GM12892 (cell line): Measurements from ENCODE around the gene SERPINB10.

Experiments used
- POLR2A ChIP-seq: IDR thresholded peaks from 2 replicates; pipeline ENCODE4 v1.6.1; 2011; ENCODE audit warnings: low read depth, low read length, control low read depth
- POLR2AphosphoS5 ChIP-seq: IDR thresholded peaks from 2 replicates; pipeline ENCODE4 v1.6.1; 2011; ENCODE audit warnings: low read depth, low read length, control low read depth
- TAF1 ChIP-seq: IDR thresholded peaks from 2 replicates; pipeline ENCODE4 v1.6.1; 2011; ENCODE audit warnings: low read depth, mild to moderate bottlenecking, control low read depth, low read length, borderline replicate concordance

DNA sequence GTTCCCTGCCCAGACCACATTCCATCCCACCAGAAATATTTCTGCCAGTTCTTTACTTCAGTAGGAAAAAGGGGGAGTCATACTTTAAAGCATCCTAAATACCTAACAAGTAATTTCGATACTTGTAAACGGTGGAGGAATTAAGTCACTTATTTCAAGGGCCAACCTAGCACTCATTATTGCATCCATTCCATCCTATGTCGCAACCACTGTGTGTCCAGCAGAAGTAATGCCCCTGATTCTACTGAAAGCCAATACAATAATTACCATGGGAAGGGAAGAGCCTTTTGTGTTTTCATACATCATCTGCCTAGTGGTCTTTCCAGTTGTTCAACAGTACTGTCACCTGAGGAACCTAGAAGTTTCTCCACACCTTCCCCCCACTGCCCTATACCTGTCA is 74.6 kb downstream of the SERPINB10 start:
- no peak for TF ChIP-seq POLR2A
- TF ChIP-seq TAF1, result no peak
- no peak for TF ChIP-seq POLR2AphosphoS5
